Measurements from ENCODE around the gene CLASP1.
"Not testable (repeated sequence)": the region's sequence is repeated elsewhere in the genome, so short reads cannot be mapped to it uniquely, and the experiment has no call there.

CLASP1 gene

DNA sequence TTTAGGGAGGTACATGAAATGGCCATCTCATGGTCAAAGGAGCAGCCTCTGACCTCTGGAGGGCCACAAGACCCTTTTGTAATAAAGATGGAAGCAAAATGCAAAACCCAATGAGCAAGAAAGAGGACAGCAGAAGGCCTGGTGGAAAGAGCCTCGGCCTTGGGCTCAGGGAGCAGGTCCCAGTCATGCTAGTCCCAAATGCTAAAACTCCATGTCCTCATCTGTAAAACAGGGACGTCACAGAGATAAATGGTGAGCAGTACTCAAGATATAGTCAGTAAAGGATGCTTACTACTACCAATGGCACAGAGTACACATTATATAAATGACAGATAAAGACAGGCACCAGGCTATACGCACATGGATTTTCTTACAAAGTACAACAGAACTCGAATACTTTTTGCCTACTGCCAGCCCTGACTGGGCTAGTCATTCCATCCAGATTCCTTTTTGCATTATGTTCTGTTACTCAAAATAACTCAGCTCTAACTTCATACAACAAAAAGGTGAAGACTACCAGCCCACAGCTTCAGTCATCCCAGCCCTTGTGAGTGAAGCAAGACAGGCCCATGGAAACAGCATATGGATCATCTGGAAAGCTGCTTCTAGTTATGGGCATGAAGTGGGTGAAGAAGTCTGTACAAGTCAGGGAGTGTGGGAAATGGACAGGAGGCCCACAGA lies 299.4 kb downstream of the CLASP1 start:
- DNase-seq (ENCODE audit: low spot score): no peak

DNA sequence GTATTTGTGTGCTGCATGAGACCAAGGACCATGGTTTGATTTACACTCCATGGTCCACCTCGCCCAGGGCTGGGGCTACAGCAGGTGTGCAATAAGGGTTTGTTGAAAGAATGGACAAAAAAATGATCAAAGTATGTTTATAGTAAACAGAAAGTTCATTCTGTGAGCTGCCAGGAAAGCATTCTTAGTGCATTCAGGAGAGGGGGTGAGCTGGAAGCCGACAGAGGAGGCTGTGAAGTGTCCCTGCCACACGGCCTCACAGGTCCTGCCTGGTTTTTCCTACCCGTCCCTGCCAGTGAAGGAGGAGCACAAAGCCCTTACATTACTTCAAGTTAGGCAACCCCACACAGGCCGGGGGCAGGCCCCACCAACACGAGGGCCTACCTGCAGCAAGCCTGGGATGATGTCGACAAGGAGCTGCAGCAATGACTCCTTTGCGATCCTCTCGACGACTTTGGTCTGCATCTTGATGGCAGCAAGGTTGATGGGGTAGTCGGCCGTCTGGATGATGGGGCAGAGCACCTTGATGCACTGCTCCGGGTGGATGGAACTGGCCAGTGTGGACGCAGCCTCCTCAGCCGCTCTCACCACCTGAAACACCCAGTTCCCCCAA lies 301.0 kb downstream of the CLASP1 start:
- DNase-seq (ENCODE audit: low spot score): no peak

DNA sequence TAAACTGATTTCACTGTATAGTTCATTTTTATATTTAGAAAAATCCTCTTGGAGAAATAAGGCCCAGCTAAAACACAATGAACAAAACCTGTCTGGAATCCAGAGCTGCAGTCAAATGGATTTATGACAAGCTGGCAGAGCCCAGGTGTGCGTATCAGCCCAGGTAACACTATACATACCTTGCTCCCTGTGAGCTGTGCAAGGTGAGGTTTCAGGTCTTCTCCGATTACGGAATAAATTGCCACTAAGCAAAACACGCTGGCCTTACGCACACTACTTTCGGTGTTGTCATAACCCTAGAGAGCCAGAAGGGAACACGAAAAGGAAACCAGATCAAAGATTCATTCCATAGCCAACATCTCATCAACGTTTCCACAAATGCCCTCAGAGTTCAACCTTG lies 302.4 kb downstream of the CLASP1 start:
- DNase-seq (ENCODE audit: low spot score): no peak

DNA sequence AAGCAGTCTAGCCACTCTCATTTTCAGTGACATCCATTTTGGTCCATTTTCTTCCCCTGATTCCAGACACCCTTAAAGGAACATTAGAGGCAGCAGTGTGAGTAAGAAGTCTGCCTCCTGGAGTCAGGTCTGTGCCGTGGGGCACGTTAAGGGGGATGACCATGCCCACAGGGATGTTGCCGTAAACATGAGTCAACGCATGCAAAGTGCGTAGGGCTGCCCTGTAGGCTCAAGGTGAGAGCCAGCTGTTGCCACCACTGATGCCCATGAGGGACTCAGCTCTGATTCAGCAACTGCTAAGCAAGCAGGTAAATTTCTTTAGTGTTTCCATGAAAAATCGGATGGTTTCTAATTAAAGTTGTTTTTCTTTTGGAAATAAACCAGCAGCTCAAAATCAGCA lies 302.9 kb downstream of the CLASP1 start:
- DNase-seq (ENCODE audit: low spot score): no peak

DNA sequence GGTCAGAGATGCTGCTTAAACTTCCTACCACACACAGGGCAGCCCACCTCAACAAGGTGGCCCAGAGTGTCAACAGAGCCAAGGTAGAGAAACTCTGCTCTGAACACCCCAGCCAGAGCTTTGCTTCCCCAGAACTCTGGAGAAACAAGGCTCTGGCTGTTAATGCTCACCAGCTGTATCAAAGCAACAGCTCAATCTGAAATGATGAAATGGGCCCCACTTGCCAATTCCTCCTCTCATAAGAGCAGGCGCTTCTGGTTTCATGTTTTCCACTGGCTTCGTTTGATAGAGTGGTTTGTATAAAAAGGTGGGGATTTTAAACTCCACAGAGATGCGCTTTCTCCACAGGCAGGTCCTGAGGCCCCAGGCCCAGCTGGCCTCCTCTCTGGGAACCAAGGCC lies 303.4 kb downstream of the CLASP1 start:
- no peak for DNase-seq (ENCODE audit: low spot score)

DNA sequence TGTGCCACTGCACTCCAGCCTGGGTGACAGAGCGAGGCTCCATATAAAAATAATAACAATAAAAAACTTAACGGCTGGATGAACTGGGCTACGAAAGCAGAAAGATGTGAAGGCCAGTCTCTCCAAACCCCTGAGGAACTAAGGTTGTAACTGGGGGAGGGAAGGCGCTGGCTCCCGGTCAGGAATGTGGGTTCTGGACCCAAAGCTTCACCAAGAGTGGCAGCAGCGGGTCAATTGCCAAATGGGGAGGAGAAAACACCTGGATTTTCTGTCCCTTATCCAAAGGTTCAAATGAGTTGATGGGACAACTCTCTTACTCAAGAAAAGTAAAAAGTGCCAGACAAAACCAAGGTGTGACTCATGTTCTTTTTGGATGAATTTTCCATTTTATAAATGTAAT lies 304.2 kb downstream of the CLASP1 start:
- DNase-seq (ENCODE audit: low spot score): no peak

DNA sequence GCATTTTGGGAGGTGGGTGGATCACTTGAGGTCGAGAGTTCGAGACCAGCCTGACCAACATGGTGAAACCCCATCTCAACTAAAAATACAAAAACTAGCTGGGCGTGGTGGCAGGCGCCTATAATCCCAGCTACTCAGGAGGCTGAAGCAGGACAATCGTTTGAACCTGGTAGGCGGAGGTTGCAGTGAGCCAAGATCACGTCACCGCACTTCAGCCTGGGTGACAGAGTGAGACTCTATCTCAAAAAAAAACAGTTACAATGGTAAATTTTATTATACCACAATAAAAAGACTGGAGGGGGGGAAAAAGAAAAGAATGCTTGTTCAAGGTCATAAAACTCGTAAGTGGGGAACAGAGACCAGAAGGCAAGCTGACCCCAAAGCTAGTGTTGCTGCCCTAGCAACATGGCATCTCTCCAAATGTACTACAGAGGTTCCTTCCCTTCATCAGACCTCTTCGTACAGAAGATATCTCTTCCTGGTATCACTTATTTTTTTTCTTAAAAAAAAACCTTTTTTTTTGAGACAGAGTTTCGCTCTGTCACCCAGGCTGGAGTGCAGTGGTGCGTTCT lies 305.3 kb downstream of the CLASP1 start:
- not testable (repeated sequence) for DNase-seq (ENCODE audit: low spot score)

DNA sequence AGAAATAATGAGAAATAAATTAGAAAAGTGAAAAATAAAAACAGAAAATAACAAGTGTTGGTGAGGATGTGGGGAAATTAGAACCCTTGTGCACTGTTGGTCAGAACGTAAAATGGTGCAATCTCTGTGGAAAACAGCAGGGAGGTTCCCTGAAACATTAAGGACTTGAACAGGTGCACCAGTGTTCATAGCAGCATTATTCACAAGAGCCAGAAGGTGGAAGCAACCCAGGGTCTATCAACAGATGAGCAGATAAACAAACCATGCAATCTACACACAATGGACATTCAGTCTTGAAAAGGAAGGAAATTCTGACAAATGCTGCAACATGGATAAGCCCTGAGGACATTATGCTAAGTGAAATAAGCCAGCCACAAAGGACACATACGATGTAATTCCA lies 306.1 kb downstream of the CLASP1 start:
- no peak for DNase-seq (ENCODE audit: low spot score)

DNA sequence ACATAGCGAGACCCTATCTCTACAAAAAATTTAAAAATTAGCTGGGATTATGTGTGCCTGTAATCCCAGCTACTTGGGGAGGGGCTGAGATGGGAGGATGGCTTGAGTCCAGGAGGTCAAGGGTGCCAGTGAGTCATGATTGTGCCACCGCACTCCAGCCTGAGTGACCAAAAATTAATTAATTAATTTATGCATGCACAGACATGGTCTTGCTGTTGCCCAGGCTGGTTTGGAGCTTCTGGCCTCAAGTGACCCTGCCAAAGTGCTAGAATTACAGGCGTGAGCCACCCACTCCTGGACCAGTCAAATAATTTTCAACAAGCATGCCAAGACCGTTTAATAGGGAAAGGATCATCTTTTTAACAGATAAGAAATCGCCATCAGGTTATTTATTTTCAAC lies 306.5 kb downstream of the CLASP1 start:
- DNase-seq (ENCODE audit: low spot score): no peak

DNA sequence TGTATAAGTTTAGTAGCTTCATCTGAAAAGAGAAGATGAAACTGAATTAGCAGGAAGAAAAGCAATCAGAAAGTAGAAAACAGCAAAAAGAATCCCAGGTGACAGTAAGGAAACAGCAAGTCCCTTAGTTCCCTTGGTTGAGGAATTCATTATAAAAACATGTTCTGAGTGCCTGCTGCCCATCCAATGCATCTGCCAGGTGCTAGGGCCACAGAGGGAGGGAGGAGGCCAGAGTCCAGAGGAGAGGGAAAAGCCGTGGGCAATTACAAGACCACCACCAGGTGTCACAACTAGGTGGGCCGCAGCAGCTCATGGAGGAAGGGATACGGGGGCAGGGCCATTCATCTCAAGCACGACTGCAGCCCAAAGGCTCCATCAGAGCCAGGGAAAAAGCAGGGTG lies 308.3 kb downstream of the CLASP1 start:
- DNase-seq (ENCODE audit: low spot score): no peak

DNA sequence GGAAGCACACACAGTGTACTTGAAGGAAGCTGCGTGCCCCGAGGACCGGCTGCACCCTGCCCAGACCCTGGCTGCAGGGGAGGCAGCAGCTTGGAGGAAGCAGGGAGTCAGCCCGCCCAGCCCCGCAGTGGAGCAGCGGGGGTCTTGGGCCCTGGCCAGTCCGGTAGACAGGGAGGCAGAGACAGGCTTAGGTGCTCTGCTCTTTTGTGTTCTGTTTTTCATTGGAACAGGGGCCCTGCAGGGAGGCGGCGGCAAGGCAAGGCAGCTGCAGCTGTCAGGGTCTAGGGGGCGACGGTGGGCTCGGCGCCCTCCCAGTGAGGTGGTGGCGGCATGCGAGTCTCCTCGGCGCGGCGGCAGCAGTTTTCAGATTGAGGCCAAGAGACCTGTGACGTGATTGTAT lies 311.0 kb downstream of the CLASP1 start:
- no peak for DNase-seq (ENCODE audit: low spot score)

DNA sequence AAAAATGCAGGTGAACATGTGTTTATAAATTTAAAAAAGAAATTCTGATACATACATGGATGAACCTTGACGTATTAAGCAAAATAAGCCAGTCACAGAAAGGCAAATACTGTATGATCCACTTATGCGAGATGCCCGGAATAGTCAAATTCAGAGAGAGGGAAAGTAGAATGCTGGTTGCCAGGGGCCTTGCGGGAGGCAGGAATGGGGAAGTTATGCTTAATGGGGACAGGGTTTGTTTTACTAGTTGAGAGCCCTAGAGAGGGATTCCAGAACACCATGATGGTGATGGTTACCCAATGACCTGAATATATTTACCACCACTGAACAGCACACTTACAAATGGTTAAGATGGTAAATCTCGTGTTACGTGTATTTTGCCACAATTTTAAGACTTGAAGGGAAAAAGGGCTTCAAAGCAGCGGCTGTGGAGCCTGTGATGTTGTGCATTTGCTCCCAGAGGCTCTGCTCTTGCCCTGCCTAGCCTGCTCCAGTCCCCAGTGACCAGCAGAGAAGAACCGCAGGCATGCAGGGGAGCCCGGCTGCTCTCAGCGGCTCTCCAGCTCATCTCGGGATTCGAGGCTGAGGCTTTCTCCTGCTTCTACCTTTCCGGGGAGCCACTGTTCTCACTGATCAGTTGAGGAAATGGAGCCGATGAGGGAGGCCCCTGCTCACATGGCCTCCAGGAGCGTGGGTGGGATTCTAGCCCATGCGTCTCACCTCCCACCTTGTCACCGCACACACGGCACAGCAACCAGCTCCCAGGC lies 312.6 kb downstream of the CLASP1 start:
- no peak for DNase-seq (ENCODE audit: low spot score)

DNA sequence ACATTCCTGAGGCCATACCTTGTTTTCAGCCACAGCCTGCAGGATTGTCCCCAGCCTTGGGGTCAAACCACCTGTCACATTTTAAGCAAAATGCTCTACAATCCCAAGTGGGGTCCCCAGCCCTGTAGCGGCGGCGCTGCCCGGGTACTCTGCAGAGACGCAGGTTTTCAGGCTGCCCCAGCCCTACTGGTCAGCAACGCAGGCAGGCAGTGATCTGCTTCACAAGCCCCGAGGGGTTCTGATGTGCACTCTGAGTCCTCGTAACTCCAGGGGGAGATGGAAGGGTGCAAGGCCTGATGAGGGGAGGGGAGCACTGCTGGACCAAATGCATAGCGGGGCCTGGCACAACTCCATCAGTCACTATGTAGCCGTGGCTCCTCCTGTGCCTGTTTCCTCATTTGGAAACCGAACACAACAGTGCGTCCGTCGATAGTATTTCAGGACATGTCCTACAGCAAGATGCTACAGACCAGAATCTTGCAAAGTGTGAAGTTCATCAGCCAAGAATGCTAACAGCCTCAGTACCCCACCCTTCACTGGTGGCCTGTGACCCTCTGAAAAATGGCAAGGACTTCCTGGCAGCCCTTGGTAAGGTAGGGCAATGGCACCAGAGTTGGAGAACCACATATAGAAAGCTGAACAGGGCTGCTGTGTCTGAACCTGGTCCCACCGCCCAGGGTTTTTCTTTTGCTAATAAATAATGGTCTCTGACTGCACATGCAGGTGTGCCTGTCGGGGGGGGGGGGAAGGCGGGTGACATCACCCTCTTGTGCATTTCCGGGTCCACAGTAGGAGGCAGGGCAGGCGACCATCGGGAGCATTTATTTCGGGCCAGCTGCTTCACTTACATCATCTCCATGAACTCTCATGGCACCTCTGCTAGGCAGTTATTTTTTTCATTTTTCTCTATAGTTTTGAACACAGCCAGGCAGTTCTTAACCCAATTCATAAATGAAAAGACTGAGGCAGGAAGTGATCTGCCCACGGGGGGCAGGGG lies 313.7 kb downstream of the CLASP1 start:
- no peak for DNase-seq (ENCODE audit: low spot score)

DNA sequence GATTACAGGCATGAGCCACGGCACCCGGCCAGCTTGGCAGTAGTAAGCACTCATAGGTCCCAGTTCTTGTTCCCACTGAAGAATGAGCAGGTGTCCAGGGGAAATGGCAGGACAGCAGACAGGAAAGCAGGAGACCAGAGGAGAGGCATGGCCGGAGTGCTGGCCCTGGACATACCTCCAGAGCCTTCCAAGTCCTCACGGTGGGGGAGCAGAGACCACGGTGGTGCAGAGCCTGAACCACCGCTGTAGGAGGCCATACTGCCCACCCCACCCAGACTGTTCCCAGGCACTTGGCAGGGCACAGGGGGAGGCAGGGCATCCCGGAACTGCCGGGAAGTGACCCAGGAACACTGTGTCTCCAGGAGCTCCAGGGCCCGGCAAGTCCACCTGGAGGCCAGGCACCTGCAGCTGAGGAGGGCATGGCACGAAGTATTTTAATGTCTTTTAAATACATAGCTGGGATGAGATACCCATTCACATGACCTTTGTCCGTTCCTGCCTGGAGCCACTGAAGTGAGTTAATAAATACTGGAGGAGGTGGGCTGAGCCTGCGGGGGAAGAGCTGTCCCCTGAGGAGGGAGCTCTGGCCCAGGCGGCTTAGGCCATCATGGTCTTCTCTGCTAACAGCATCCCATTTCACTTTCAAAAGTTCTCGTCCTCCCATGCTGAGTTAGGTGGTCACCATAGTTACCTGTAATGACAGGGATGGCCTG lies 314.5 kb downstream of the CLASP1 start:
- peak; percentile 40 for DNase-seq (ENCODE audit: low spot score)

DNA sequence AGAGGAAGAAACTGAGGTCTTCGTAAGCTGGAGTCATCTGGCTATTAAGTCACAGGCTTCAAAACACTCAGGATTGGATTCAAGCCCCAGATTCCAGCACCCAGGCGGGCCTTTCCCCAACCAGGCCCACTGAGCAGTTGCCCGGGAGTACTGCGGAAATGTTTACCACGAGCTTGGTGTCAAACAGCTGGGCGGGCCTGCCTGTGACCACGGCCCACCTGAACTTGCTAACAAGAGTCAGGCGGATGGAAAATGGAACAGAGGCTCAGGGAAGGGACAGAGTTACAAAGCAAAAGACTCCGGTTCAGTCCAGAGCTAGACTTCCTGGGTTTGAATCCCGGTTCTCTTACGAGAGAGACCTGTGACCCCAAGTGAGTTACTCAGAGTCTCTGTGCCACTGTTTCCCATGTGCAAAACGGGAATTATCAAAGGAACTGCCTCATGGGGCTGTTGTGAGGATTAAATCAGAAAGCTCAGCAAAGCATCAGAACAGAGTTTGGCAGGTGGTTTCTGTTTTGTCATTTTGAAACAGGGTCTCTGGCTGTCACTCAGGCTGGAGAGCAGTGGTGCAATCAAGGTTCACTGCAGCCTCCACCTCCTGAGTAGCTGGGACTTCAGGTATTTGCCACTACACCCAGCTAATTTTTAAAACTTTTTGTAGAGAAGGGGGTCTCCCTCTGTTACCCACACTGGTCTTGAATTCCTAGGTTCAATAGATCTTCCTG lies 315.3 kb downstream of the CLASP1 start:
- DNase-seq (ENCODE audit: low spot score): no peak

DNA sequence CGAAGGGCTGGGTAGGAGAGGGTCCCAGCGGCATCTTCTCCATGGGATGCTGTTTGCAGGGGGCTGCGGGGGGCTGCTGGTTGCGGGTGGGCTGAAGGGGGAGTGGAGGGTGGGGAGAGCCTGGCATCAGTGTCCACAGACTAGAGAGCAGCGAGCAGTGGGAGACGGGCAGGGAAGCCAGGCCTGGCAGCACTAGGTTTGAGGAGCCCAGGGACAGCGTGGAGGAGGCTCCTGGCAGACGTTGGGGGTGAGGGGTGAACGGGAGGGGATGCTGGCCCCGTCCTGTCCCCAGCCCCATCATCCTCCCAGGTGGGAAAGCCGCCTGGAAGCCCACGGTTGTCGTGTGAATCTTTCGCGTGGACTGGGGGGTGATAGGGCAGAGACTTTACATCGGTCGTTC lies 316.0 kb downstream of the CLASP1 start:
- DNase-seq (ENCODE audit: low spot score): no peak

DNA sequence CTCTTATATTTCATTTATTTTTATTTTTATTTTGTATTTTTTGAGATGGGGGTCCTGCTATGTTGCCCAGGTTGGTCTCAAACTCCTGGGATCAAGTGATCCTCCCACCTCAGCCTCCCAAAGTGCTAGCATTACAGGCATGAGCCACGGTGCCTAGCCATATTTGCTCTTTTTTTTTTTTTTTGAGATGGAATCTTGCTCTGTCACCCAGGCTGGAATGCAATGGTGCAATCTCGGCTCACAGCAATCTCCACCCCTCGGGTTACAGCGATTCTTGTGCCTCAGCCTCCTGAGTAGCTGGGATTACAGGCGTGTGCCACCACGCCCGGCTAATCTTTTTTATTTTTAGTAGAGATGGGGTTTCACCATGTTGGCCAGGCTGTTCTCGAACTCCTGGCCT lies 317.9 kb downstream of the CLASP1 start:
- not testable (repeated sequence) for DNase-seq (ENCODE audit: low spot score)

DNA sequence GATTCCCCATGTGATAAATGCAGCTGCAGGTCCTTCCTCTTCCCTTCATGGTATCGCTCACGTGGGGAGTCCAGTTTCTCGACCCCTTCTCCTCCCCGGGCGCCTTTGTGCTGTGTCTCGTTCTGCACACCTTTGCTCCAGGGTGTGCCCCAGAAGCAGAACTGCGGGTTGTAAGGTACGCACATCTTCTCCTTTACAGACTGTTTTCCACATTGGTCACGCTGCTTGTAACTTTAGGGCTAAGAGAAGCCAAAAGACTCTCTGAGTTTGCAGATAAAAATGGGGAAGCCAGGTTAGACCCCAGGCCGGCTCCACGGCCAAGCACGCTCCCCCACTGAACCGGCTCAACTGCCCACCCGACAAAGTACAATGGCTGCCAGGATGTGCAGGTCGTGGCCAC lies 318.3 kb downstream of the CLASP1 start:
- DNase-seq (ENCODE audit: low spot score): no peak

DNA sequence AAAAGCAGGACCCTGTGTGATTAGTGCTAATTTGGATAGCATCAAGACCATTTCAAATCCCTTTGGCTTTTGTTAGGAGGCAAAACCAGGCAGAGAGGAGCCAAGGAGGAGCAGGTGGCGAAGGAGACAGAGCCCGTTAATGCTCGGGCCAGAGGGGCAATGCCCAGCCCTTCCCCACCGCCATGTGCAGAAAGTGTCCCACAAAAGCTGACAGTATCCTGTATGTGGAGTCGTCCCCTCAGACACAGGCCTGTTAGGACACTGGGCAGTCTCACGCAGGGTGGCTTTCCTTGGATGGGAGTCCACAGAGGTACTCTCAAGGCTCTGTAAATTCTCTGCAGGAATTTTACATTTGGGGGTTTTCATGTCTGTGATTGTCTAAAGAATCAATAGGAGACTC lies 319.5 kb downstream of the CLASP1 start:
- DNase-seq (ENCODE audit: low spot score): no peak

DNA sequence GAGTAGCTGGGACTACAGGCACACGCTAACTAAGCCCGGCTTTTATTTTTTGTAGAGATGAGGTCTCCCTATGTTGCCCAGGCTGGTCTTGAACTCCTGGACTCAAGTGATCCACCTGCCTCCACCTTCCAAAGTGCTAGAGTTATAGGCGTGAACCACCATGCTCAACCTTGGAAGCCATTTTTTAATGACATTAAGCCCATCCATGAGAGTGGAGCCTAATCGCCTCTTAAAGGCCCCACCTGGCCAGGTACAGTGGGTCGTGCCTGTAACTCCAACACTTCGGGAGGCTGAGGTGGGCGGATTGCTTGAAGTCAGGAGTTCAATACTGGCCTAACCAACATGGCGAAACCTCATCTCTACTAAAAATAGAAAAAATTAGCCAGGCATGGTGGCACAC lies 322.6 kb downstream of the CLASP1 start:
- no peak for DNase-seq (ENCODE audit: low spot score)

DNA sequence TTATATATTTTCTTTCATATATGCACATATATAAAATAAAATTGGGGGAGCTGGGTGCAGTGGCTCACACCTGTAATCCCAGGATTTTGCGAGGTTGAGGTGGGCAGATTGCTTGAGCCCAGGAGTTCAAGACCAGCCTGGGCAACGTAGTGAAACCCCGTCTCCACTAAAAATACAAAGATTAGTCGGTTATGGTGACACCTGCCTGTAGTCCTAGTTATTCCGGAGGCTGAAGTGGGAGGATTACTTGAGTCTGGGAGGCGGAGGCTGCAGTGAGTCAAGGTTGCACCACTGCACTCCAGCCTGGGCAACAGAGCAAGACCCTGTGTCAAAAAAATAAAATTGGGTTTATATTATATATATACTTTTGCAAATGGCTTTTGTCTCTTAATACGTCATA lies 324.7 kb downstream of the CLASP1 start:
- no peak for DNase-seq (ENCODE audit: low spot score)
